Coronary artery (tissue), 2 donors: ENCODE results near the gene CEBPG.

Source experiments
- DNase-seq: peaks from one replicate; pipeline ENCODE4 v3.0.0-alpha.2; 2017; ENCODE audit warnings: low spot score
- H3K27ac ChIP-seq, 2 donors: fragments of 200-600 bp; sonication (generic); one replicate each; pipeline ENCODE4 v1.5.1; 2016 to 2019
- H3K4me3 ChIP-seq: fragments of 200-600 bp; sonication (generic); 2 replicates; pipeline ENCODE4 v1.5.1; 2016; ENCODE audit warnings: mild to moderate bottlenecking, moderate library complexity
- TF ChIP-seq, protein P1 (sequence below): fragments of 200-600 bp; sonication (generic); IDR thresholded peaks from one replicate; pipeline ENCODE4 v1.5.1; 2019; ENCODE audit warnings: antibody characterized with exemption

CEBPG gene

DNA sequence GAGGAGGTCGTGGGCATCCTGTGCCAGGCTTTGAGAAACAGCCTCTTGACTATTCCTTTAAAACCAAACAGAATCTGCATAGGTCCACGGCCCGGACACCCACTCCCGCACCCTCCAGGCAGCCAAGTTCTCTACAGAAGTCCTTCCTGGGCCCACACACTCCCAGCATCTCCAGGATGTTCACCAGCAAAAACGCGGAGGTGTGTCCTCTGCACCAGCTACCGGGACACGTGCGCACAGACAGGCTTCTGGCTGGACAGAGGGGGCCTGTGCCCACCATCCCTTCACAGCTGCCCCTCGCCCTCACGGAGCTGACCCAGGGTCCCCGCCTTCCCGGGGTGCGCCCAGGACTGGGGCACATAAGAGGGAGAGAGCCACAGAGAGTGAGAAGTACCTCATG lies 44.2 kb downstream of the CEBPG start:
- H3K27ac ChIP-seq = no peak overlapping the region
- H3K4me3 ChIP-seq = no peak overlapping the region
- no peak for DNase-seq
- TF ChIP-seq, protein P1, sequence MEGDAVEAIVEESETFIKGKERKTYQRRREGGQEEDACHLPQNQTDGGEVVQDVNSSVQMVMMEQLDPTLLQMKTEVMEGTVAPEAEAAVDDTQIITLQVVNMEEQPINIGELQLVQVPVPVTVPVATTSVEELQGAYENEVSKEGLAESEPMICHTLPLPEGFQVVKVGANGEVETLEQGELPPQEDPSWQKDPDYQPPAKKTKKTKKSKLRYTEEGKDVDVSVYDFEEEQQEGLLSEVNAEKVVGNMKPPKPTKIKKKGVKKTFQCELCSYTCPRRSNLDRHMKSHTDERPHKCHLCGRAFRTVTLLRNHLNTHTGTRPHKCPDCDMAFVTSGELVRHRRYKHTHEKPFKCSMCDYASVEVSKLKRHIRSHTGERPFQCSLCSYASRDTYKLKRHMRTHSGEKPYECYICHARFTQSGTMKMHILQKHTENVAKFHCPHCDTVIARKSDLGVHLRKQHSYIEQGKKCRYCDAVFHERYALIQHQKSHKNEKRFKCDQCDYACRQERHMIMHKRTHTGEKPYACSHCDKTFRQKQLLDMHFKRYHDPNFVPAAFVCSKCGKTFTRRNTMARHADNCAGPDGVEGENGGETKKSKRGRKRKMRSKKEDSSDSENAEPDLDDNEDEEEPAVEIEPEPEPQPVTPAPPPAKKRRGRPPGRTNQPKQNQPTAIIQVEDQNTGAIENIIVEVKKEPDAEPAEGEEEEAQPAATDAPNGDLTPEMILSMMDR = no peak

- Histone ChIP-seq H3K27ac (no peak overlapping the region), H3K4me3 (no peak overlapping the region)
- no peak for DNase-seq
- TF ChIP-seq, protein P1 = no peak
Measured at GRCh38 chr19:33418461-33418860, 45.0 kb downstream of the CEBPG start.

- DNase-seq = no peak
Measured at GRCh38 chr19:33418871-33419787, 45.6 kb downstream of the CEBPG start.

DNA sequence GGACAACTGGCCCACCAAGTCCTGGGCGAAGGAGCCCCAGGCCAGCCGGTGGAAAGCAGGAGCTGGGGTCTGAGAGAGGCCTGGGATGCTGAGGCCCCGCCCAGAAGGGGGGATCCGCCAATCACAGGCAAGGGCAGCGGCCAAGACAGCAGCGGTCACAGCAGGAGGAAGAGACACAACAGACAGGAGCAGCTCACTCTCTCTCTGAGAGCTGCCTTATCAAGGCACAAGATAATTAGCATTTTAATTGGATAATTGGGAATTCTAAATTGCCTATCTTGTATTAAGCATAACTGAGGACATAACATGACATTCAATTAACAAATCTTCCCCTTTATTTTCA lies 46.2 kb downstream of the CEBPG start:
- TF ChIP-seq, protein P1 = no peak
- no peak for DNase-seq
- Histone ChIP-seq H3K4me3 (no peak overlapping the region), H3K27ac (no peak overlapping the region)

More at GRCh38 chr19:33418871-33419787, 45.6 kb downstream of the CEBPG start:
- TF ChIP-seq, protein P1 = no peak
- H3K4me3 ChIP-seq = no peak overlapping the region
- no peak overlapping the region for H3K27ac ChIP-seq

- DNase-seq = no peak
Measured at GRCh38 chr19:33420821-33421220, 47.3 kb downstream of the CEBPG start.

DNA sequence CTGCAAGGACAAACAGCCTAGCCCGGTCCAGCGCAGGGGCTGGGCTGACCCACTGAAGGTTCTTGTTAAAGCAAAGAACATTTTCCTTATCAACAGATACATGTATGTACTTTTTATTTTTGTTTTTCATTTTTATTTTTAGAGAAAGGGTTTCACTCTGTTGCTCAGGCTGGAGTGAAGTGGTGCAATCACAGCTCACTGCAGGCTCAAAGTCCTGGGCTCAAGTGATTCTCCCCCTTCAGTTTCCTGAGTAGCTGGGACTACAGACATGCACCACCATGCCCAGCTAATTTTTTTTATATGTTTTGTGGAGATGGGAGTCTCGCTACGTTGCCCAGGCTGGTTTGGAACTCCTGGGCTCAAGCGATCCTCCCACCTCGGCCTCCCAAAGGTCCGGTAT lies 47.9 kb downstream of the CEBPG start:
- DNase-seq = no peak
- Histone ChIP-seq H3K4me3 (no peak overlapping the region), H3K27ac (no peak overlapping the region)
- TF ChIP-seq, protein P1 = no peak

More at GRCh38 chr19:33420821-33421220, 47.3 kb downstream of the CEBPG start:
- H3K27ac ChIP-seq = no peak overlapping the region
- TF ChIP-seq, protein P1 = no peak
- no peak overlapping the region for H3K4me3 ChIP-seq
